ENCODE results near the gene SCO2.

Gene SCO2

DNA sequence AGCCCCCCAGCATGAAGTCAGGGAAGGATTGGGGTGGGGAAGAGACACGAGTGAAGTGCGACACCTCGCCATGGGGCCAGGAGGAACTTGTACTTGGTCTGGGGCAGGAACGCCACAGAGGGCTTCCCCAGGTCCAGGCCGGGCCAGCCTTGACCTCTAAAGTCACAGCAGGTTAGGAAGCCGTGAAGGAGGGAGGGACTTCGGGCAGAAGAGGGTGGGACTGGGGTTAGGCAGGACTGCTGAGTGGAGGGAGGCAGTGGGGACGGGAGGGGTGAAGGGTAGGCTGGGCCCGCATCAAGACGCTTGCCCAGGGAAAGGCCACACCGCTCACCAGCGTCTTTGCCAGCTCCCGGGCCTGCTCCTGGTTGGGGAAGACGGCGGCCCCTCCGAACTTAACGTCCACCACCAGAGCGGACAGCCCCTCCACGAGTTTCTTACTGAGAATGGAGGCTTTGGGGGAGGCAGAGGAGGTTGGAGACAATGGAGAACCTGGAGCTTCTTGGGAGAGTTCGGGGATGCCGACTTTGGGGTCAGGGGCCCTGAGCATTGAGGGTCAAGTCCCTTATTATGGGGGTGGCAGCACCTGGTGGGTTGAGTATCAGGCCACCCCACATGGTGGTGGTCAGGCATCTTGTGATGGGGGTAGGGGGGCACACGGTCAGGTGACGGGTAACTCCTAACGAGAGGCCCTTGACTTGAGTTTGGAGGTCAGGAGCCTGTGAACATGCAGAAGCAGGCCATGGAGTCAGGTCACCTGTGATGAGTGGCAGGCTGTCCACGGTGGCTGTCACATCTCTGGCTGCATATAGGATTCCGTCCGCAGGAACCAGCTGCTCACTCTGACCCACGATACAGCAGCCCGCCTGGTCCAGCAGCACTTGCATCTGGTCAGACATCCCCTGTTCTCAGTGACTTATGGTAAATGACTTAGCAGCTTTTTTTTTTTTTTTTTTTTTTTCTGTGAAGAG, 1.7 kb upstream of the SCO2 start:
- Histone ChIP-seq H3K4me3 (peak overlapping the region; percentile 86), H3K27ac (peak overlapping the region; percentile 64 to 95)
- TF ChIP-seq, protein P1, sequence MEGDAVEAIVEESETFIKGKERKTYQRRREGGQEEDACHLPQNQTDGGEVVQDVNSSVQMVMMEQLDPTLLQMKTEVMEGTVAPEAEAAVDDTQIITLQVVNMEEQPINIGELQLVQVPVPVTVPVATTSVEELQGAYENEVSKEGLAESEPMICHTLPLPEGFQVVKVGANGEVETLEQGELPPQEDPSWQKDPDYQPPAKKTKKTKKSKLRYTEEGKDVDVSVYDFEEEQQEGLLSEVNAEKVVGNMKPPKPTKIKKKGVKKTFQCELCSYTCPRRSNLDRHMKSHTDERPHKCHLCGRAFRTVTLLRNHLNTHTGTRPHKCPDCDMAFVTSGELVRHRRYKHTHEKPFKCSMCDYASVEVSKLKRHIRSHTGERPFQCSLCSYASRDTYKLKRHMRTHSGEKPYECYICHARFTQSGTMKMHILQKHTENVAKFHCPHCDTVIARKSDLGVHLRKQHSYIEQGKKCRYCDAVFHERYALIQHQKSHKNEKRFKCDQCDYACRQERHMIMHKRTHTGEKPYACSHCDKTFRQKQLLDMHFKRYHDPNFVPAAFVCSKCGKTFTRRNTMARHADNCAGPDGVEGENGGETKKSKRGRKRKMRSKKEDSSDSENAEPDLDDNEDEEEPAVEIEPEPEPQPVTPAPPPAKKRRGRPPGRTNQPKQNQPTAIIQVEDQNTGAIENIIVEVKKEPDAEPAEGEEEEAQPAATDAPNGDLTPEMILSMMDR (IDR thresholded peaks at IDR 0.05), result no peak
- peak; percentile 80 for DNase-seq (ENCODE audit: low spot score)

DNA sequence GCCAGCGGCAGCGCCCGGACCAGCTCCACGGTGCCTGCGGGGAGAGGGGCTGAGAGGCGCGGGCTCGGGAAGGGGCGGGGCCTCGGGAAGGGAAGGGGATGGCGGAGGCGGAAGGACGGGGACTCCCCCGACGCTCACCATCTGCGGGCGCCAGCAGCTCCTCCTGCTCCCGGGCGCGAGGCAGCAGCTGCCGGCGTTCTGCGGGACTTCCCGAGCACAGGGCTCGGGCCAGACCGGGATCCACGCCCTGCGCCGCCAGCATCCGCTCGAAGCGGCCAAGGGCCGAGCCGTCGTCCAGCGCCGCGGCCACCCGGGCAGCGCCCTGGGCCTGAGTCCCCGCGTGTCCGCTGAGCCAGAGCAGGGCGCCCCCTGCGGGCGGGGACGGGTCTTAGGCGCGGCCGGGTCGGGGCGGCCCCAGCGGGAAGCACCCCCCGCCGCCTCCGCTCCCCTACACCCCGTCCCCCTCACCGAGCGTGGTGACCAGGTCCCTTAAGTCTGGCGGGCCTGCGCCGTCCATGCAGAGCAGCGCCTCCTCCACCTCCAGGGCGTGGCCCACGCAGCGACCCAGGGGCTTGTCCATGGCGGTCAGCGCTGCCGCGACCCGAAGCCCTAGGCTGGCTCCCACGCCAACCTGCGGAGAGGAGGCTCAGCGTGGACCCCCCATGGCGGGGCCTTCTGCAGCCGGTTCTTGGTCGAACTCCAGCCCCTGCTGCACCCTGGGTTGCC, 873 bp upstream of the SCO2 start:
- Histone ChIP-seq H3K27ac (peak overlapping the region; percentile 64 to 95), H3K4me3 (peak overlapping the region; percentile 86)
- DNase-seq (ENCODE audit: low spot score), result peak; percentile 84
- TF ChIP-seq, protein P1 (IDR thresholded peaks at IDR 0.05), result peak; percentile 31

DNA sequence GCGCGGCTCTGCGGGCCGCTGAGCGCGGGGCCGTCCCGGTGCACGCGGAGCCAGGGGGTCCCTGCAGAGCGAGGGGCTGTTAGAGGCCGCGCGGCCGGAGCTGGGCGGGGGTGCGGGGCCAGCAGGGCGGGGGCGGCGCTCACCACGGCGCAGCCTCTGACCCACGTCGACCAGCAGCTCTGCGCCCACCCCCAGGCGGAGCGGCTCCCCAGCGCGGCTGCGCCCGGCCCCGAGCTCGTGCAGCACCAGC, 385 bp upstream of the SCO2 start:
- peak overlapping the region; percentile 64 to 95 for H3K27ac ChIP-seq
- no peak for DNase-seq (ENCODE audit: low spot score)
- TF ChIP-seq, protein P1 (IDR thresholded peaks at IDR 0.05), result no peak

DNA sequence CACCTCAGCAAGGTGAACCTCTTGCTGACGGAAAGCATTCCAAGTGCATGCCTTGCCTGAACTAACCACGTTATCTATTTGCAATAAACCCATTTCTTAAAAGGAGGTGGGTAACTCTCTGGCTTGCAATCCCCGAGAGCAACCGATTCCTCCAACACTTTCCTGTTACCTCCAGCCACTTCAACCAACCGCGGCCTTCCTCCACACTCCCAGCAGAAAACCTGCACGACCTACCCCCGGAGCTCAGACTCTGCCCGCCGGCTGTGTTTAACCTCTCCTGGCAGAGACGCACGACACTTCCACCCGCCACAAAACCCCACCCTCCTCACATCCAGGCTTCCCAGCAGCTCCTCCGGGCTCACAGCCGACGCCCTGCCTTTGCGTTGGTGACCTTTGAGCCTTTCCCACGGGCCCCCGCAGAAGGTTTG, 708 bp downstream of the SCO2 start:
- H3K27ac ChIP-seq, result peak overlapping the region; percentile 64 to 95
- H3K4me3 ChIP-seq, result peak overlapping the region; percentile 86
- no peak for DNase-seq (ENCODE audit: low spot score)
- TF ChIP-seq, protein P1 (IDR thresholded peaks at IDR 0.05), result no peak

More for the DNA sequence above, 385 bp upstream of the SCO2 start:
- H3K4me3 ChIP-seq, result peak overlapping the region; percentile 86

DNA sequence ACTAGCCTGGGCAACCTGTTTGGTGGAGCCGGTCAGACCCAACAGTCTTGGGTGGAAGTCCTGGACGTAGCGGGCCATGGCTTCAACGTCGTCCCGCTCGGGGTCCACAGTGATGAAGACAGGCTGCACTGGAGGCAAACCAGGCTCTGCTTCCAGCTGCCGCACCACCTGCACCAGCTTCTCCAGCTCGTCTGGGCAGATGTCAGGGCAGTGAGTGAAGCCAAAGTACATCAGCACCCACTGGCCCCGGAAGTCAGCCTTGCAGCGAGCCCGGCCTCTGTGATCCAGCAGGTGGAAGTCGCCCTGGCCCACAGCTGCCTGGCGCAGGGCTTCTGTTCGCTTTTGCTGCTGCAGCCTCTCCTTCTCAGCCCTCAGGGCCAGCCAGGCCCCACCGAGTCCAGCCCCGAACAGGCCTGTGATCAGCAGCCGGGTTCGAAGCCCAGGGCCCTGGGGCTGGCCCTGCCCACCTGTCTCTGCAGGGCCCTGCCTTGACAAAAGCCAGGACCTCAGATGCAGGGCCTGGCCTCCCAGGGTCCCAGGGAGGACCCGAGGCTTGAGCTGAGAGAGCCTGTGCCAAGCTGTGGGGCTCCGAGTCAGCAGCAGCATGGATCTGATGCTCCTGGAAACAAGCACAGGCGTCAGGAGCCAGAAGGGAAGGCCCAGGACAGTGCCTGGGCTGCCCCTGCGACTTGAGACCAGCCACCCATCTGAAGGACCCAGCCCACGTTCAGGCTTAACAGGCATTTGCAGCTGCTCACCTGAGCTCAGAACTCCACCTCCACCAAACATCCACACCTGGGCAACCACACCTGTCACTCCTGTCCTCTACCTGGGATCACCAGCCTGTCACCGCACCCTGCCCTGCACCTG, 1.4 kb downstream of the SCO2 start:
- Histone ChIP-seq H3K27ac (no peak overlapping the region), H3K4me3 (peak overlapping the region; percentile 86)

DNA sequence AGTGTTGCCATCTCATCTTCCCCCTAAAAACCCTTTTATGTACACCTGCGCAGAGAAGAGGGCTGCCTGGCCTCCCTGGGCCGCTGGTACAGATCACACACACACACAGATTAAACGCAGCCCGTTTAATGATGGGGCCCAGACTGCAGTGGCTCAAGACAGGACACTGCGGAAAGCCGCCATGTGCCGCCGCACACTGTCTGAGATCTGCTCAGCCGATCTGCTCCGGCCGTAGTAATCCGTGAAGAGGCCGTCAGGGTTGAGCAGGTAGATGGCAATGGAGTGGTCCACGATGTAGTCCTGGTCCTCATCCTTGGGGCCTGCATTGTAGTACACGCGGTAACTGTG, 2.0 kb downstream of the SCO2 start:
- H3K4me3 ChIP-seq, result no peak overlapping the region
- DNase-seq (ENCODE audit: low spot score), result no peak
- TF ChIP-seq, protein P1 (IDR thresholded peaks at IDR 0.05), result no peak
- no peak overlapping the region for H3K27ac ChIP-seq

More for the DNA sequence above, 1.4 kb downstream of the SCO2 start:
- DNase-seq (ENCODE audit: low spot score), result peak; percentile 75
- TF ChIP-seq, protein P1 (IDR thresholded peaks at IDR 0.05), result no peak
